Stomach (tissue), 4 donors: Measurements from ENCODE around the gene NTNG1.

Source experiments
- CTCF ChIP-seq, 7 experiments: fragments of 450-650 bp in 4 of 7; fragments of 200-600 bp in 3 of 7; sonication (generic) in 3 of 7; IDR thresholded peaks; one replicate each; pipeline ENCODE4 v1.5.1; 2016 to 2019; ENCODE audit warnings: antibody characterized with exemption in 7 of 7, control low read depth in 2 of 7, mild to moderate bottlenecking in 1 of 7
- POLR2A ChIP-seq, 4 donors: fragments of 450-650 bp; IDR thresholded peaks; one replicate each; pipeline ENCODE4 v1.6.1; 2016; ENCODE audit warnings: antibody characterized with exemption in 4 of 4, control low read depth in 2 of 4, mild to moderate bottlenecking in 1 of 4, moderate library complexity in 1 of 4

GRCh38 chr1:107091418-107091817 lies 49.4 kb upstream of the NTNG1 start:
- TF ChIP-seq POLR2A (IDR thresholded peaks at IDR 0.05), result no peak
- no peak for TF ChIP-seq CTCF (IDR thresholded peaks at IDR 0.05)
